H9 (cell line): ENCODE results near the gene POLR3B. TPM values are rescaled to one million over a fixed set of nuclear protein-coding genes. Genes with fewer than 3 reads are reported as not detected.

Experiments used
- DNase-seq: peaks from one replicate; pipeline ENCODE4 v3.0.0-alpha.2; 2017
- H2AFZ ChIP-seq: one replicate; pipeline ENCODE4 v1.6.1; 2013; ENCODE audit warnings: mild to moderate bottlenecking, low read length, control low read depth, moderate library complexity
- H2AK5ac ChIP-seq: 2 replicates; pipeline ENCODE4 v1.6.1; 2013; ENCODE audit warnings: low read length, control low read depth, mixed read lengths; ENCODE audit not compliant: insufficient read length
- H2BK120ac ChIP-seq: one replicate; pipeline ENCODE4 v1.6.1; 2013; ENCODE audit warnings: low read depth, mild to moderate bottlenecking, low read length, control low read depth, inconsistent platforms; ENCODE audit not compliant: poor library complexity, severe bottlenecking
- H2BK12ac ChIP-seq: 2 replicates; pipeline ENCODE4 v1.6.1; 2013; ENCODE audit warnings: low read length, control low read depth, mixed read lengths, low read depth; ENCODE audit not compliant: insufficient read length
- H2BK15ac ChIP-seq: 2 replicates; pipeline ENCODE4 v1.6.1; 2013; ENCODE audit warnings: low read depth, low read length, control low read depth
- H2BK20ac ChIP-seq: one replicate; pipeline ENCODE4 v1.6.1; 2013; ENCODE audit warnings: low read depth, mild to moderate bottlenecking, low read length, control low read depth, inconsistent platforms; ENCODE audit not compliant: poor library complexity, severe bottlenecking
- H2BK5ac ChIP-seq: 2 replicates; pipeline ENCODE4 v1.6.1; 2013; ENCODE audit warnings: low read length, control low read depth, mixed read lengths; ENCODE audit not compliant: insufficient read length
- H3K14ac ChIP-seq: 2 replicates; pipeline ENCODE4 v1.6.1; 2013; ENCODE audit warnings: low read length, control low read depth; ENCODE audit not compliant: insufficient read depth
- H3K18ac ChIP-seq: 2 replicates; pipeline ENCODE4 v1.6.1; 2013; ENCODE audit warnings: low read depth, mild to moderate bottlenecking, mixed read lengths, low read length, control low read depth; ENCODE audit not compliant: insufficient read length
- H3K23ac ChIP-seq: 2 replicates; pipeline ENCODE4 v1.6.1; 2013; ENCODE audit warnings: low read length, control low read depth, mixed read lengths, low read depth; ENCODE audit not compliant: insufficient read length
- H3K23me2 ChIP-seq: 2 replicates; pipeline ENCODE4 v1.6.1; 2013; ENCODE audit warnings: low read depth, mild to moderate bottlenecking, mixed read lengths, low read length, control low read depth; ENCODE audit not compliant: insufficient read length, poor library complexity, severe bottlenecking
- H3K27ac ChIP-seq: 2 replicates; pipeline ENCODE4 v1.5.1; 2013; ENCODE audit warnings: low read length, control low read depth, mixed read lengths, low read depth; ENCODE audit not compliant: insufficient read length
- H3K27me3 ChIP-seq: 2 replicates; pipeline ENCODE4 v1.6.1; 2013; ENCODE audit warnings: low read length, control low read depth, inconsistent platforms; ENCODE audit not compliant: insufficient read depth
- H3K4ac ChIP-seq: 2 replicates; pipeline ENCODE4 v1.6.1; 2013; ENCODE audit warnings: low read depth, mild to moderate bottlenecking, control low read depth, inconsistent platforms, low read length, moderate library complexity
- H3K4me1 ChIP-seq: 2 replicates; pipeline ENCODE4 v1.6.1; 2013; ENCODE audit warnings: low read length, control low read depth, inconsistent platforms; ENCODE audit not compliant: insufficient read depth
- H3K4me2 ChIP-seq: 2 replicates; pipeline ENCODE4 v1.6.1; 2013; ENCODE audit warnings: low read length, control low read depth, mixed read lengths; ENCODE audit not compliant: insufficient read length, insufficient read depth
- H3K56ac ChIP-seq: 2 replicates; pipeline ENCODE4 v1.6.1; 2013; ENCODE audit warnings: low read depth, mild to moderate bottlenecking, mixed read lengths, low read length, control low read depth; ENCODE audit not compliant: insufficient read length
- H3K79me1 ChIP-seq: 2 replicates; pipeline ENCODE4 v1.6.1; 2013; ENCODE audit warnings: low read depth, mild to moderate bottlenecking, moderate library complexity, low read length, control low read depth, inconsistent platforms; ENCODE audit not compliant: insufficient read depth, poor library complexity, severe bottlenecking
- H3K79me2 ChIP-seq: 2 replicates; pipeline ENCODE4 v1.6.1; 2013; ENCODE audit warnings: low read length, control low read depth, inconsistent platforms; ENCODE audit not compliant: insufficient read depth
- H3K9ac ChIP-seq: 2 replicates; pipeline ENCODE4 v1.6.1; 2013; ENCODE audit warnings: low read length, control low read depth, mixed read lengths; ENCODE audit not compliant: insufficient read length; ENCODE audit errors: extremely low read depth
- H3K9me3 ChIP-seq: one replicate; pipeline ENCODE4 v1.6.1; 2013; ENCODE audit warnings: low read depth, low read length, inconsistent platforms; ENCODE audit not compliant: control insufficient read depth
- H3T11ph ChIP-seq: one replicate; pipeline ENCODE4 v1.6.1; 2013; ENCODE audit warnings: mild to moderate bottlenecking, low read length, control low read depth, inconsistent platforms
- H4K20me1 ChIP-seq: one replicate; pipeline ENCODE4 v1.6.1; 2013; ENCODE audit not compliant: control insufficient read depth, insufficient read length, insufficient read depth
- H4K5ac ChIP-seq: 2 replicates; pipeline ENCODE4 v1.6.1; 2013; ENCODE audit warnings: low read depth, mild to moderate bottlenecking, mixed read lengths, low read length, control low read depth; ENCODE audit not compliant: insufficient read length
- H4K8ac ChIP-seq: replicated peaks from 2 replicates; pipeline ENCODE4 v1.6.1; 2013; ENCODE audit warnings: low read length, control low read depth, mixed read lengths, low read depth; ENCODE audit not compliant: insufficient read length
- H4K91ac ChIP-seq: 2 replicates; pipeline ENCODE4 v1.6.1; 2013; ENCODE audit warnings: low read depth, mild to moderate bottlenecking, moderate library complexity, mixed read lengths, low read length, control low read depth; ENCODE audit not compliant: insufficient read length
- H3K27ac Mint-ChIP-seq, 3 experiments: 2 replicates in 2 of 3; 3 replicates in 1 of 3; pipeline ENCODE4 v1.8.0; 2020 to 2021; ENCODE audit warnings: mixed read lengths in 3 of 3, mild to moderate bottlenecking in 1 of 3, moderate library complexity in 1 of 3
- H3K27me3 Mint-ChIP-seq: 2 replicates; pipeline ENCODE4 v1.8.0; 2021; ENCODE audit warnings: low read depth, mild to moderate bottlenecking, moderate library complexity, mixed read lengths
- H3K36me3 Mint-ChIP-seq, 3 experiments: 2 replicates in 2 of 3; 3 replicates in 1 of 3; pipeline ENCODE4 v1.8.0; 2020 to 2021; ENCODE audit warnings: low read depth in 3 of 3, mixed read lengths in 3 of 3; ENCODE audit not compliant: insufficient read depth in 1 of 3
- H3K4me1 Mint-ChIP-seq, 2 experiments: 2 replicates each; pipeline ENCODE4 v1.8.0; 2020; ENCODE audit warnings: mixed read lengths in 2 of 2
- H3K4me3 Mint-ChIP-seq, 2 experiments: 2 replicates in 1 of 2; 3 replicates in 1 of 2; pipeline ENCODE4 v1.8.0; 2020 to 2021; ENCODE audit warnings: mild to moderate bottlenecking in 2 of 2, mixed read lengths in 2 of 2, moderate library complexity in 1 of 2
- H3K9me3 Mint-ChIP-seq, 2 experiments: 2 replicates in 1 of 2; 3 replicates in 1 of 2; pipeline ENCODE4 v1.8.0; 2020; ENCODE audit warnings: mild to moderate bottlenecking in 2 of 2, mixed read lengths in 2 of 2, moderate library complexity in 1 of 2
- CTCF ChIP-seq: fragments of 200-600 bp; sonication (generic); conservative IDR thresholded peaks from 3 replicates; pipeline ENCODE4 v1.8.0; 2021; ENCODE audit warnings: antibody characterized with exemption, mild to moderate bottlenecking
- WGBS: extraction: QIAGEN DNeasy Blood & Tissue Kit; methylation state at CpG from one replicate; pipeline ENCODE4 v1.1.7; 2013; ENCODE audit warnings: missing lambda C conversion rate, low lambda C conversion rate, mixed read lengths; ENCODE audit not compliant: insufficient read length; ENCODE audit errors: extremely low coverage; 5-methylcytosine and 5-hydroxymethylcytosine counted together
- total RNA-seq: library from RNA; stranded (reverse); gene quantifications from 2 replicates; pipeline ENCODE4 v1.2.1, GENCODE V29; 2021

The POLR3B gene
- total RNA-seq, 1 experiment from 2014 or later: 13.4 TPM

GRCh38 chr12:106455111-106455510 lies 97.6 kb downstream of the POLR3B start:
- H3K27me3 Mint-ChIP-seq: no peaks in the 10 kb centered on the region
- Histone ChIP-seq H4K91ac (no peak overlapping the region), H3K79me1 (no peaks in the 10 kb centered on the region), H3T11ph (no peak overlapping the region), H3K4me1 (peaks cover 3% of the 10 kb centered on the region; the same call in 1 of the 2 replicates), H3K9me3 (no peaks in the 10 kb centered on the region), H4K5ac (no peak overlapping the region), H3K18ac (no peak overlapping the region), H3K79me2 (no peaks in the 10 kb centered on the region), H3K4me2 (no peak overlapping the region), H3K27ac (no peak overlapping the region), H2BK120ac (no peak overlapping the region), H2BK20ac (no peak overlapping the region), H2BK12ac (no peak overlapping the region), H4K8ac (no peak overlapping the region), H3K9ac (no peak overlapping the region), H2AK5ac (no peak overlapping the region), H3K27me3 (no peaks in the 10 kb centered on the region), H3K23me2 (no peaks in the 10 kb centered on the region), H3K23ac (no peak overlapping the region), H4K20me1 (no peaks in the 10 kb centered on the region), H3K4ac (no peak overlapping the region), H2BK5ac (no peak overlapping the region), H3K14ac (no peak overlapping the region), H2BK15ac (no peak overlapping the region), H3K56ac (no peak overlapping the region), H2AFZ (no peak overlapping the region)
- TF ChIP-seq CTCF: no peak
- H3K9me3 Mint-ChIP-seq: no peaks in the 10 kb centered on the region
- no peak for DNase-seq
- H3K4me1 Mint-ChIP-seq: peaks cover 14 to 17% of the 10 kb centered on the region in 2 experiments
- WGBS: no CpG with 5 or more reads among the region's 6 CpGs
- H3K27ac Mint-ChIP-seq: no peak overlapping the region; a peak in 2 of 7 replicates
- H3K4me3 Mint-ChIP-seq: no peak overlapping the region
- H3K36me3 Mint-ChIP-seq: peaks cover 0 to 17% (median 0%) of the 10 kb centered on the region in 3 experiments; a peak in 4 of 7 replicates
